IMR-90 (cell line): ENCODE results near the gene DHRS7. TPM values are rescaled to one million over a fixed set of nuclear protein-coding genes. Genes with fewer than 3 reads are reported as not detected.

Experiments used
- ATAC-seq: fragments of 200-7000 bp; cut with Tn5 transposase; 2 replicates; pipeline ENCODE4 v1.9.1; 2020; ENCODE audit warnings: low read depth, mild to moderate bottlenecking, moderate library complexity
- BruUV-seq: library from RNA; stranded (reverse); fragments of 400-500 nt; replicated peaks from 2 replicates; lab custom pipeline; 2021; lab: Mats Ljungman, UMichigan
- CTCF ChIA-PET: fragments of 300-600 bp; formaldehyde crosslinking; extraction: SDS; loops from one replicate; lab custom pipeline; 2021; ENCODE audit warnings: antibody characterized with exemption; lab: Yijun Ruan, JAX
- POLR2A ChIA-PET: fragments of 300-600 bp; sonication (Branson Sonifier 250); formaldehyde crosslinking; loops from one replicate; lab custom pipeline; 2022; ENCODE audit warnings: antibody characterized with exemption; ENCODE audit not compliant: unreplicated experiment; lab: Charles Lee
- DNase-seq: peaks from one replicate; pipeline ENCODE4 v3.0.0; 2013
- H2AFZ ChIP-seq: replicated peaks from 2 replicates; pipeline ENCODE3; 2013; ENCODE audit warnings: low read length, mild to moderate bottlenecking; ENCODE audit not compliant: poor library complexity
- H2AK5ac ChIP-seq: 2 replicates; pipeline ENCODE4 v1.6.1; 2013; ENCODE audit warnings: low read depth, low read length, inconsistent platforms
- H2AK9ac ChIP-seq: replicated peaks from 2 replicates; pipeline ENCODE3; 2013; ENCODE audit warnings: mild to moderate bottlenecking, low read depth, low read length, moderate library complexity; ENCODE audit not compliant: poor library complexity
- H2BK120ac ChIP-seq: 2 replicates; pipeline ENCODE4 v1.6.1; 2013; ENCODE audit warnings: low read depth, low read length, inconsistent platforms
- H2BK15ac ChIP-seq: 3 replicates; pipeline ENCODE4 v1.6.1; 2013; ENCODE audit warnings: low read depth, low read length, inconsistent platforms
- H2BK20ac ChIP-seq: 2 replicates; pipeline ENCODE4 v1.6.1; 2013; ENCODE audit warnings: low read depth, mild to moderate bottlenecking, inconsistent platforms, low read length, moderate library complexity
- H2BK5ac ChIP-seq: 2 replicates; pipeline ENCODE4 v1.6.1; 2013; ENCODE audit warnings: mild to moderate bottlenecking, low read depth, low read length, inconsistent platforms; ENCODE audit not compliant: poor library complexity, severe bottlenecking
- H3K14ac ChIP-seq: replicated peaks from 2 replicates; pipeline ENCODE4 v1.6.1; 2013; ENCODE audit warnings: low read depth, low read length, inconsistent platforms
- H3K18ac ChIP-seq: 2 replicates; pipeline ENCODE4 v1.6.1; 2013; ENCODE audit warnings: low read depth, low read length, control low read depth
- H3K23ac ChIP-seq: 2 replicates; pipeline ENCODE4 v1.6.1; 2013; ENCODE audit warnings: low read depth, low read length, inconsistent platforms
- H3K27ac ChIP-seq: 2 replicates; pipeline ENCODE4 v1.5.1; 2013; ENCODE audit warnings: mild to moderate bottlenecking, control low read depth, low read length; ENCODE audit not compliant: insufficient read depth
- H3K27me3 ChIP-seq: 2 replicates; pipeline ENCODE4 v1.6.1; 2013; ENCODE audit warnings: low read length; ENCODE audit not compliant: control insufficient read depth, insufficient read depth
- H3K36me3 ChIP-seq: 2 replicates; pipeline ENCODE4 v1.6.1; 2013; ENCODE audit warnings: low read length, mixed read lengths; ENCODE audit not compliant: control insufficient read depth, insufficient read depth
- H3K4ac ChIP-seq: 2 replicates; pipeline ENCODE4 v1.6.1; 2013; ENCODE audit warnings: low read depth, low read length, inconsistent platforms
- H3K4me1 ChIP-seq: 2 replicates; pipeline ENCODE4 v1.6.1; 2013; ENCODE audit warnings: low read length, mixed read lengths; ENCODE audit not compliant: control insufficient read depth, insufficient read depth
- H3K4me2 ChIP-seq: 2 replicates; pipeline ENCODE4 v1.6.1; 2013; ENCODE audit warnings: low read depth, mild to moderate bottlenecking, control low read depth, low read length, moderate library complexity
- H3K4me3 ChIP-seq: 2 replicates; pipeline ENCODE4 v1.5.1; 2013; ENCODE audit warnings: low read depth, mild to moderate bottlenecking, control low read depth, low read length, moderate library complexity; ENCODE audit not compliant: insufficient read depth
- H3K56ac ChIP-seq: 2 replicates; pipeline ENCODE4 v1.6.1; 2013; ENCODE audit warnings: low read length, inconsistent platforms; ENCODE audit not compliant: insufficient read depth; ENCODE audit errors: extremely low read depth
- H3K79me1 ChIP-seq, 2 experiments: 2 replicates each; pipeline ENCODE4 v1.6.1; 2013; ENCODE audit warnings: low read length in 2 of 2, inconsistent platforms in 1 of 2, low read depth in 1 of 2
- H3K9ac ChIP-seq: 2 replicates; pipeline ENCODE4 v1.6.1; 2013; ENCODE audit warnings: low read depth, low read length, control low read depth
- H3K9me1 ChIP-seq: 2 replicates; pipeline ENCODE4 v1.6.1; 2013; ENCODE audit warnings: low read length, inconsistent platforms; ENCODE audit not compliant: insufficient read depth
- H3K9me3 ChIP-seq: 2 replicates; pipeline ENCODE4 v1.6.1; 2013; ENCODE audit warnings: low read length; ENCODE audit not compliant: control insufficient read depth, insufficient read depth
- H4K20me1 ChIP-seq: 2 replicates; pipeline ENCODE4 v1.6.1; 2013; ENCODE audit warnings: low read length, inconsistent platforms; ENCODE audit not compliant: insufficient read depth
- H4K5ac ChIP-seq: 2 replicates; pipeline ENCODE4 v1.6.1; 2013; ENCODE audit warnings: mild to moderate bottlenecking, low read depth, low read length, control low read depth
- H4K8ac ChIP-seq, 2 experiments: 2 replicates each; pipeline ENCODE4 v1.6.1; 2013; ENCODE audit warnings: low read depth in 2 of 2, low read length in 2 of 2, control low read depth in 1 of 2, inconsistent platforms in 1 of 2
- H4K91ac ChIP-seq: 2 replicates; pipeline ENCODE4 v1.6.1; 2013; ENCODE audit warnings: low read depth, low read length, inconsistent platforms; ENCODE audit not compliant: insufficient read depth
- BHLHE40 ChIP-seq: fragments of 150-350 bp; IDR thresholded peaks from 2 replicates; pipeline ENCODE4 v1.6.1; 2016; ENCODE audit warnings: mild to moderate bottlenecking, low read depth, low read length
- CEBPB ChIP-seq: IDR thresholded peaks from 2 replicates; pipeline ENCODE4 v1.6.1; 2012; ENCODE audit warnings: low read depth, low read length, improper control_type of control experiment
- CHD1 ChIP-seq: IDR thresholded peaks from 2 replicates; pipeline ENCODE4 v1.6.1; 2012; ENCODE audit warnings: low read depth, low read length, improper control_type of control experiment
- CTCF ChIP-seq: conservative IDR thresholded peaks from 2 replicates; pipeline ENCODE4 v1.5.1; 2012; ENCODE audit warnings: mild to moderate bottlenecking, low read depth, low read length, improper control_type of control experiment
- FOS ChIP-seq: fragments of 150-350 bp; IDR thresholded peaks from 2 replicates; pipeline ENCODE4 v1.6.1; 2016; ENCODE audit warnings: low read depth, low read length
- MAZ ChIP-seq: IDR thresholded peaks from 2 replicates; pipeline ENCODE4 v1.6.1; 2012; ENCODE audit warnings: low read depth, mild to moderate bottlenecking, low read length, improper control_type of control experiment, moderate library complexity, borderline replicate concordance
- MXI1 ChIP-seq: IDR thresholded peaks from 2 replicates; pipeline ENCODE4 v1.6.1; 2012; ENCODE audit warnings: low read depth, mild to moderate bottlenecking, low read length, moderate library complexity, borderline replicate concordance
- NFE2L2 ChIP-seq: fragments of 150-350 bp; IDR thresholded peaks from 2 replicates; pipeline ENCODE4 v1.6.1; 2016; ENCODE audit warnings: low read depth, mild to moderate bottlenecking, low read length
- POLR2A ChIP-seq: IDR thresholded peaks from 2 replicates; pipeline ENCODE4 v1.6.1; 2012; ENCODE audit warnings: mild to moderate bottlenecking, low read depth, low read length
- RFX5 ChIP-seq: IDR thresholded peaks from 2 replicates; pipeline ENCODE4 v1.8.0; 2012; ENCODE audit warnings: low read depth, mild to moderate bottlenecking, low read length, moderate library complexity
- SMC3 ChIP-seq: fragments of 150-350 bp; IDR thresholded peaks from 2 replicates; pipeline ENCODE4 v1.6.1; 2016; ENCODE audit warnings: low read depth, mild to moderate bottlenecking, antibody characterized with exemption, low read length, moderate library complexity
- WGBS, 2 experiments: methylation state at CpG; one replicate each; pipeline versions ENCODE4 v1.1.5 to v1.1.7; 2013; ENCODE audit warnings: missing lambda C conversion rate in 2 of 2; ENCODE audit not compliant: insufficient read length in 1 of 2; ENCODE audit errors: extremely low coverage in 2 of 2; 5-methylcytosine and 5-hydroxymethylcytosine counted together
- dilution Hi-C: fragments of 300-500 bp; cut with HindIII; formaldehyde crosslinking; loops from one replicate; pipeline ENCODE4 v1.14.3; 2018; ENCODE audit warnings: low sequenced_read_pairs; ENCODE audit not compliant: unreplicated experiment
- in situ Hi-C: fragments of 300-500 bp; cut with MboI; formaldehyde crosslinking; loops from 3 replicates; pipeline ENCODE4 v1.14.3; 2019; ENCODE audit warnings: low sequenced_read_pairs, inconsistent platforms, mixed read lengths
- intact Hi-C: fragments of 100-400 bp; cut with micrococcal nuclease; formaldehyde crosslinking; loops from 2 replicates; pipeline ENCODE4 v1.10.0; 2022
- polyA plus RNA-seq, 3 experiments: library from polyadenylated mRNA; depleted of rRNA; stranded (reverse); fragments of >200 nt; gene quantifications; 2 replicates each; pipeline ENCODE4 v1.2.3, GENCODE V29; 2012; ENCODE audit warnings: low replicate concordance in 1 of 3
- total RNA-seq: library from RNA; depleted of rRNA; stranded (reverse); fragments of >200 nt; gene quantifications from 2 replicates; pipeline ENCODE4 v1.2.3, GENCODE V29; 2012

The DHRS7 gene
- total and polyA plus RNA-seq, 2 of the 4 experiments (the other 2 are of a cell fraction) = 30.3 to 50.2 TPM

GRCh38 chr14:60212503-60213371 lies 47.5 kb upstream of the DHRS7 start:
- no peak overlapping the region for H2AK5ac ChIP-seq
- no peak overlapping the region for H3K23ac ChIP-seq
- no peak overlapping the region for H4K91ac ChIP-seq
- no peak overlapping the region for H3K27ac ChIP-seq
- in situ Hi-C loops = no loop called here
- no peak overlapping the region for H3K18ac ChIP-seq
- H4K8ac ChIP-seq = no peak overlapping the region
- no peak for DNase-seq
- no peak overlapping the region for H2BK15ac ChIP-seq
- no peaks in the 10 kb centered on the region for H3K79me1 ChIP-seq
- CTCF ChIA-PET = no interaction called here
- no peak overlapping the region for H4K5ac ChIP-seq
- H2AFZ ChIP-seq = no peak overlapping the region
- H2BK20ac ChIP-seq = no peak overlapping the region
- H3K9me3 ChIP-seq = peaks cover 2% of the 10 kb centered on the region; the same call in 1 of the 2 replicates
- no peak overlapping the region for H2AK9ac ChIP-seq
- peaks cover 8% of the 10 kb centered on the region for H3K27me3 ChIP-seq
- ATAC-seq = no peak
- H3K56ac ChIP-seq = no peak overlapping the region
- H3K14ac ChIP-seq = no peak overlapping the region
- H3K4ac ChIP-seq = no peak overlapping the region
- no peak overlapping the region for H2BK5ac ChIP-seq
- no peak overlapping the region for H3K9ac ChIP-seq
- BruUV-seq = no TSS peak
- H2BK120ac ChIP-seq = no peak overlapping the region
- no peak overlapping the region for H3K4me2 ChIP-seq
- no peak overlapping the region for H3K4me3 ChIP-seq
- TF ChIP-seq SMC3 = no peak
- TF ChIP-seq CTCF = no peak
- no peak for TF ChIP-seq CHD1
- TF ChIP-seq POLR2A = no peak
- TF ChIP-seq FOS = no peak
- TF ChIP-seq MAZ = no peak
- TF ChIP-seq RFX5 = no peak
- TF ChIP-seq MXI1 = no peak
- TF ChIP-seq BHLHE40 = no peak
- no peak for TF ChIP-seq CEBPB
- TF ChIP-seq NFE2L2 = no peak
- H4K20me1 ChIP-seq = no peaks in the 10 kb centered on the region
- dilution Hi-C loops = no loop called here
- H3K4me1 ChIP-seq = no peaks in the 10 kb centered on the region; the same call in 1 of the 2 replicates
- H3K36me3 ChIP-seq = no peaks in the 10 kb centered on the region
- no peaks in the 10 kb centered on the region for H3K9me1 ChIP-seq
- POLR2A ChIA-PET = no interaction called here
- intact Hi-C loops = no loop called here
- WGBS, 2 experiments = no CpG with 5 or more reads among the region's 5 CpGs
